ENCODE data around the gene ACTR2.
"Not testable (repeated sequence)": the region's sequence is repeated elsewhere in the genome, so short reads cannot be mapped to it uniquely, and the experiment has no call there.

The ACTR2 gene

GRCh38 chr2:65311049-65311448, 83.4 kb downstream of the ACTR2 start:
- no peak for DNase-seq (ENCODE audit: low read depth in 2 of 2, low spot score in 1 of 2)

- no peak for DNase-seq (ENCODE audit: low read depth in 2 of 2, low spot score in 1 of 2)
Observed at GRCh38 chr2:65311596-65311995, 84.0 kb downstream of the ACTR2 start.

DNA sequence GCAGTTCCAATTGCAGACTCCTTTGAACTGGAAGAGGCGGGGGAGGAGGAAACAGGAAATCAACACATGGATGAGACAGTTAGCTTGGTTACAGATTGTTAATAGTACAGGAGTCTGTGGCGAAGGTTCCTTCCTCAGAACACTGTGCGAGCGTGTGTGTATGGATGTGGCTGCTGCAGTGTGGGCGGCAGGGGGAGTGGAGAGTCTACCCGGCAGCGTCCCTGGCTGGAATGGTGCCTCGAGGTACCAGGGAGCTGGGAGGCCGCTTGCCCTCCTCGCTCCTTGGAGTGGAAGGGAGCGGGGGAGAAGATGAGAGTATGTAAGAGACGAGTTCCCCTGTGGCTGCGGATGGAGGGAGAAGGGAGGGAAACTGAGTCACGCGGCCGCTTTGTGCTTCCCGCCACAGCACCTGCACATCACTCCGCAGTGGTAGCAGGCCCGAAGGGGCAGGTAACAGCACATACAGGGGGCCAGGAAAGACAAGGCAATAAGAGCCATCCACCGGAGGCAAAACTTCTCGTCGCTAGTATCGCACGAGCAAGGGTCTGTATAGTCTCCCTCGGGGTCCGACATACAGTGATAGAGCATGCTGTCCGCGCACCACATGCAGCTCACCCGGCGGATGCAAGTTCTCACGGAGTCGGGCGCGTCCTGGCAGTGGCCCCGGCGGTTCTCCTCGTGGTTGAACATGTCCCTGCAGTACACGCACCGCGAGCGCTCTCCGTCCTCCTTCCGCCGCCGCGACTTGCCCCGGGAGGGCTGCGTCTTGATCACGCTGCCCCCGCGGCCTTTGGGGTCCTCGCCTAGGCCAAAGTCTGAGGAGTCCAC, 85.7 kb downstream of the ACTR2 start:
- no peak for DNase-seq (ENCODE audit: low read depth in 2 of 2, low spot score in 1 of 2)

GRCh38 chr2:65313954-65314256, 86.3 kb downstream of the ACTR2 start:
- no peak for DNase-seq (ENCODE audit: low read depth in 2 of 2, low spot score in 1 of 2)

- DNase-seq (ENCODE audit: low read depth in 2 of 2, low spot score in 1 of 2), result no peak
Observed at GRCh38 chr2:65314801-65315441, 87.3 kb downstream of the ACTR2 start.

DNA sequence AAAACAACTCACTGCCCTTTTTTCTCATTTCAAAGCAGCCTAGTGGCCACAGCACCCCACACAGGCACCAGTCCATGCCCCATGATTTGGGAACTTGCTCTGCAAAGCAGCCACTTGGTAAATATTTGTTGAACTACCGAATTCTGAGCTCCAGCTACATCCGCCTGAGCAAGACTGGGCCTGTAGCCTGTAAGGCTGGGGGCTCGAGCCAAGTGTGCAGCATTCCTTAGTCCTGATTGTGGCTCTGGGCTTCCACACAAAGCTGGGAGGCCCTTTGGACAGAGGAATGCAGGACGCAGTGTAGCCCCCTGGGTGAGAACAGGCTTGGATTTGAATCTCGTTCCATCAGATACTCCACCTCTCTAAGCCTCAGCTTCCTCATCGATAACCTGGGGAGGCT, 88.4 kb downstream of the ACTR2 start:
- no peak for DNase-seq (ENCODE audit: low read depth in 2 of 2, low spot score in 1 of 2)

DNA sequence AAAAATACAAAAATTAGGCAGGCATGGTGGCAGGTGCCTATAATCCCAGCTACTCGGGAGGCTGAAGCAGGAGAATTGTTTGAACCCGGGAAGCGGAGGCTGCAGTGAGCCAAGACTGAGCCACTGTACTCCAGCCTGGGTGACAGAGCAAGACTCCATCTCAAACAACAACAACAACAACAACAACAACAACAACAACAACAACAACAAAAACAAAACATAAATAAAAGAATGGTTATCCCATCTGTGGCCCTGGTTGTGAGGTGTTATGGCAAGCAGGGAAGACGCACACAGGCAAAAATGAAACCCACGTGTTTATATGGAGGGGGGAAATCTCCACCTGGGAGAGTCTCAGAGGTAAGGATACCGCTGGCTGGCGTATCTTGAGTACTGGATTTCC, 89.7 kb downstream of the ACTR2 start:
- DNase-seq (ENCODE audit: low read depth in 2 of 2, low spot score in 1 of 2), result not testable (repeated sequence)

GRCh38 chr2:65317841-65318240, 90.2 kb downstream of the ACTR2 start:
- DNase-seq (ENCODE audit: low read depth in 2 of 2, low spot score in 1 of 2), result no peak

GRCh38 chr2:65319072-65319673, 91.5 kb downstream of the ACTR2 start:
- DNase-seq (ENCODE audit: low read depth in 2 of 2, low spot score in 1 of 2), result no peak

DNA sequence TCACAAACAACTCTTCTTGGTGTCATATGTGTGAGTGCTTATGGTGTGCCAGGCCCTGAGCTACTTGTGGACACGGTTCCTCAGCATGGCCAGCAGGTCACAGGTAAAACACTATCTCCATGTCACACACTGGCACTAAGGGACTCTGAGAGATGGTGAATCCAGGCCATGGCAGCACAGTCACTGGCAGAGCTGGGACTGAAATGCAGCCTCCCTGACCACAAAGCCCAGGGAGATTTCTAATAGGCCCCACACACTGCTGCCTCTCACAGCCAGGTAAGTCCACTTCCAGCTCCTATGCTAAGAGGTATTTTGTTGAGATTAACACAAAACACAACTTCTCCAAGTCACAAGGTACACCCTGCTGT, 92.0 kb downstream of the ACTR2 start:
- DNase-seq (ENCODE audit: low read depth in 2 of 2, low spot score in 1 of 2), result no peak

DNA sequence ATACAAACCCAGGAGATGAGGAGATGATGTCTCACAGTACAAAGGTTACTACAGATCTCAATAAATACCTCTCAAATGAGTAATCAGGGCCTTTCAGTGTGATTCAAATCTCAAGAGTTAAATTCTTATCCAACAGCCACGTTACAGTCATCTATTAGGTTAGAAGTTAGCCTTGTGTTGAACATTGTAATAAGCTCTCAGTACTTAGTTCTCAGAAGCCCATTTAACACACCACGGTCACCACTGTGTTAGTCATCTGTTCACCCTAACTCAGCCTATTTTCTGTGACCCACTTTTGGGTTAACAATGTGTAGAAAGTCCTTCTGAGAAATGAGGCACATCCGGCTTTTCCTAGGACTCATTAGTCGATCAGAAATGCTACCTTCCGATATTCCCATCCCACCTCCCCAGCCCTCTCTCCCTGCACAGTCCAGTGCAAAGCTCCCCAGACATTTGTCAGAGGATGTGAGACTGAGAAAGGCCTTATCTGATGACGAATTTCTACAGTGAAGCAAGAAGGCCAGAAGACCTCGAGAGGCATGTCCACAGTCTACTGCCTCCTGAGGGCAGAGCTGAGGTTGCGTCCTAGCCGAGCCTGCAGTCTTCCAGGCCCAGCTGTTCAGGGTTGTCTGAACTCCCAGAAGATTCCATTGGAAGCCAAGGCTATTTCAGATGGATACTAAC, 92.6 kb downstream of the ACTR2 start:
- no peak for DNase-seq (ENCODE audit: low read depth in 2 of 2, low spot score in 1 of 2)

Measured in stimulated activated CD8-positive, alpha-beta memory T cell treated with anti-CD3 and anti-CD28 coated beads, Interleukin-4, amount 100 ng/mL, for 4 hours (primary cell).